ENCODE results near the gene NUDT4. TPM values are rescaled to one million over a fixed set of nuclear protein-coding genes. Genes with fewer than 3 reads are reported as not detected.

NUDT4 gene
- total and polyA plus RNA-seq, 2 donors (not counting 3 experiments of a cell fraction or from before 2014, with no cell fraction given), result 76.0 to 161 TPM

DNA sequence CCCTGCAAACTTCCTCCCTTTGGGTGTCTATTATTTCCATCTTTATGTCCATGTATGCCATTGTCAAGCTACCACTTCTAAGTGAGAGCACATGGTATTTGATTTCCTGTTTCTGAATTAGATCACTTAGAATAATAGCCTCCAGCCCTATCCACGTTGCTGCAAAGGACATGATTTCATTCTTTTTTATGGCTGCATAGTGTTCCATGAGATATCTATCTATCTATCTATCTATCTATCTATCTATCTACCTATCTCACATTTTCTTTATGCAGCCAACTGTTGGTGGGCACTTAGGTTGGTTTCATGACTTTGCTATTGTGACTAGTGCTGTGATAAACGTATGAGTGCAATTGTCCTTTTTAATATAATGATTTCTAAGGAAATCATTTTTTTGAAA is 78.4 kb downstream of the NUDT4 start:
- no peaks in the 10 kb centered on the region for H4K20me1 ChIP-seq (replicated peaks; ENCODE audit: control insufficient read depth, extremely low read depth, insufficient read depth, low read length)
- dilution Hi-C loops (cut with MboI; ENCODE audit: extremely low pct_ligation_motif_present, low sequenced_read_pairs), result no loop called here
- no peaks in the 10 kb centered on the region for H3K79me2 ChIP-seq (ENCODE audit: control insufficient read depth, insufficient read depth, low read length)
- CTCF ChIA-PET, result no interaction called here
- no peak for TF ChIP-seq MYC (IDR thresholded peaks at IDR 0.05; ENCODE audit: low read depth, low read length)
- no peak for TF ChIP-seq GATA2 (IDR thresholded peaks at IDR 0.05; ENCODE audit: insufficient read depth, insufficient read length, low read depth, low read length)
- TF ChIP-seq, protein P1, sequence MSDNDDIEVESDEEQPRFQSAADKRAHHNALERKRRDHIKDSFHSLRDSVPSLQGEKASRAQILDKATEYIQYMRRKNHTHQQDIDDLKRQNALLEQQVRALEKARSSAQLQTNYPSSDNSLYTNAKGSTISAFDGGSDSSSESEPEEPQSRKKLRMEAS (IDR thresholded peaks at IDR 0.05; ENCODE audit: insufficient read depth, insufficient read length), result no peak
- no peak for TF ChIP-seq POLR2A (IDR thresholded peaks at IDR 0.05; ENCODE audit: low read depth, low read length)
- no peak for TF ChIP-seq EZH2 (IDR thresholded peaks at IDR 0.05; ENCODE audit: borderline replicate concordance, low read depth, low read length, severe bottlenecking)
- no peak for TF ChIP-seq CTCF (IDR thresholded peaks at IDR 0.05; ENCODE audit: extremely low read depth in 1 of 2, insufficient read depth in 1 of 2, low read depth in 1 of 2, low read length in 2 of 2)
- no peak for TF ChIP-seq FOS (IDR thresholded peaks at IDR 0.05; ENCODE audit: borderline replicate concordance, insufficient read depth, low read length)
- TF ChIP-seq POLR2AphosphoS5 (IDR thresholded peaks at IDR 0.05; ENCODE audit: insufficient read depth, low read depth, low read length), result no peak
- TF ChIP-seq JUN (IDR thresholded peaks at IDR 0.05; ENCODE audit: borderline replicate concordance, insufficient read depth, insufficient read length, low read depth), result no peak
- H2AFZ ChIP-seq (ENCODE audit: low read depth, low read length), result no peak overlapping the region
- FAIRE-seq (no peak), DNase-seq (ENCODE audit: low read depth, low spot score) (no peak)
- no peaks in the 10 kb centered on the region for H3K9me1 ChIP-seq (replicated peaks; ENCODE audit: control insufficient read depth, extremely low read depth, insufficient read depth, low read length)
- POLR2A ChIA-PET, result no interaction called here
- intact Hi-C loops (cut with micrococcal nuclease), result no loop called here
- H3K4me1 ChIP-seq (ENCODE audit: control insufficient read depth, extremely low read depth, insufficient read depth, low read length), result no peaks in the 10 kb centered on the region
- no peak overlapping the region for H3K4me3 ChIP-seq (replicated peaks in 1 of 3; ENCODE audit: insufficient read depth in 1 of 3, low read depth in 1 of 3, low read length in 3 of 3)
- no peaks in the 10 kb centered on the region for H3K9me3 ChIP-seq (replicated peaks; ENCODE audit: control insufficient read depth, insufficient read depth, low read length)
- H3K9ac ChIP-seq (replicated peaks; ENCODE audit: extremely low read depth, insufficient read depth, low read length), result no peak overlapping the region
- H3K36me3 ChIP-seq (ENCODE audit: control insufficient read depth in 2 of 2, extremely low read depth in 1 of 2, insufficient read depth in 2 of 2, low read length in 2 of 2), result no peaks in the 10 kb centered on the region
- peaks cover 3 to 4% of the 10 kb centered on the region in 2 experiments for H3K27me3 ChIP-seq (ENCODE audit: control insufficient read depth in 2 of 2, insufficient read depth in 2 of 2, low read length in 2 of 2)
- H3K4me2 ChIP-seq (ENCODE audit: insufficient read depth, low read length), result no peak overlapping the region
- no peak overlapping the region for H3K27ac ChIP-seq (ENCODE audit: insufficient read depth, low read depth, low read length)
- no TSS peak for BruUV-seq (replicated peaks)

Other genes with a start within 250 kb of the NUDT4 start
- 125 and 130 TPM in 2 replicates for gene UBE2N, start 64.0 kb downstream of the NUDT4 start, total RNA-seq
- gene UBE2N, start 64.0 kb downstream of the NUDT4 start, polyA plus RNA-seq, result 52.5 and 59.2 TPM in 2 replicates
- 58.0 and 61.2 TPM in 2 replicates for gene MRPL42, start 89.6 kb downstream of the NUDT4 start, total RNA-seq
- gene MRPL42, start 89.6 kb downstream of the NUDT4 start, polyA plus RNA-seq, result 29.4 and 38.5 TPM in 2 replicates
- gene SOCS2, start 194.8 kb downstream of the NUDT4 start, total RNA-seq, result 4.1 and 5.6 TPM in 2 replicates
- 2.4 and 3.5 TPM in 2 replicates for gene SOCS2, start 194.8 kb downstream of the NUDT4 start, polyA plus RNA-seq